Esophagus (tissue), 2 donors: ENCODE data around the gene PKP4. TPM values are rescaled to one million over a fixed set of nuclear protein-coding genes. Genes with fewer than 3 reads are reported as not detected.
A peak's percentile ranks its signal among the peaks of the same experiment; 100 is the strongest.

Source experiments
- H3K27ac ChIP-seq, 2 donors: one replicate each; pipeline ENCODE4 v1.5.1; 2013; ENCODE audit warnings: low read depth in 2 of 2, mild to moderate bottlenecking in 2 of 2, inconsistent platforms in 1 of 2, low read length in 1 of 2, moderate library complexity in 1 of 2
- H3K27me3 ChIP-seq, 2 donors: one replicate each; pipeline ENCODE4 v1.6.1; 2013; ENCODE audit warnings: low read length in 2 of 2, control low read depth in 1 of 2, mild to moderate bottlenecking in 1 of 2; ENCODE audit not compliant: insufficient read depth in 2 of 2, control insufficient read depth in 1 of 2
- H3K36me3 ChIP-seq, 2 donors: one replicate each; pipeline ENCODE4 v1.6.1; 2013; ENCODE audit warnings: low read length in 1 of 2; ENCODE audit not compliant: control insufficient read depth in 2 of 2, insufficient read depth in 2 of 2
- H3K4me1 ChIP-seq, 2 donors: one replicate each; pipeline ENCODE4 v1.6.1; 2013; ENCODE audit warnings: low read length in 1 of 2; ENCODE audit not compliant: control insufficient read depth in 2 of 2, insufficient read depth in 2 of 2
- H3K4me3 ChIP-seq, 2 donors: one replicate each; pipeline ENCODE4 v1.5.1; 2013; ENCODE audit warnings: low read length in 2 of 2, mild to moderate bottlenecking in 2 of 2, low read depth in 1 of 2, moderate library complexity in 1 of 2
- H3K9me3 ChIP-seq, 2 donors: one replicate each; pipeline ENCODE4 v1.6.1; 2013; ENCODE audit warnings: mild to moderate bottlenecking in 2 of 2, low read depth in 1 of 2, low read length in 1 of 2, moderate library complexity in 1 of 2; ENCODE audit not compliant: control insufficient read depth in 2 of 2, insufficient read depth in 1 of 2
- WGBS, 2 donors: extraction: QIAGEN DNeasy Blood & Tissue Kit; methylation state at CpG; one replicate each; pipeline ENCODE4 v1.1.7; 2013; 5-methylcytosine and 5-hydroxymethylcytosine counted together
- polyA plus RNA-seq, 2 donors: library from polyadenylated mRNA; stranded (reverse); fragments of 200-250 nt; gene quantifications; one replicate each; pipeline ENCODE4 v1.2.3, GENCODE V29; 2013
- donor health status: healthy with polysubstance abuse.
- donor health status: Bipolar disorder and iron deficiency.

Gene PKP4
- polyA plus RNA-seq, 2 donors: 21.5 to 25.8 TPM

DNA sequence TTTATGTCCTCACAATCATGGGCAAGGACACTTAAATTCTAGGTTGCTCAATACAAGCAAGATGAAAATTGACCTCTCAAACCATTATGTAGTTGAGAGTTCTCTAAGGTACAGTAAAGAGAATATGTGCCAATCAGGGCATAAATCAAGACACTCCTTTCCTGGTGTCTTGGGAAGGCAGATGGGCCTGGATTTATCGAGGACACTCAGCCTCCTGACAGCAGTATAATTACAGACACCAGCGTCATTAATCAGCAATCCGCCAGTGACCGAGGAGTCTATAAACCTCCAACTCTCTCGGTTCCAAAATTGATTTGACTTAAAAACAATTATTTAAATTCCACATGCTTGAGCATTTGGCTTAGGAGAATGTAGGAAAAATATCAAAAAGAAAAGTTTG, 262.7 kb downstream of the PKP4 start:
- H3K27ac ChIP-seq: no peak overlapping the region
- H3K4me3 ChIP-seq: no peak overlapping the region
- H3K4me1 ChIP-seq: peaks cover 2 to 17% of the 10 kb centered on the region in 2 donors
- 90 to 92% methylated on average over 5 of the region's 5 CpGs for WGBS, 2 donors
- peaks cover 0 to 1% of the 10 kb centered on the region in 2 donors for H3K9me3 ChIP-seq
- no peaks in the 10 kb centered on the region for H3K36me3 ChIP-seq
- H3K27me3 ChIP-seq: no peaks in the 10 kb centered on the region

DNA sequence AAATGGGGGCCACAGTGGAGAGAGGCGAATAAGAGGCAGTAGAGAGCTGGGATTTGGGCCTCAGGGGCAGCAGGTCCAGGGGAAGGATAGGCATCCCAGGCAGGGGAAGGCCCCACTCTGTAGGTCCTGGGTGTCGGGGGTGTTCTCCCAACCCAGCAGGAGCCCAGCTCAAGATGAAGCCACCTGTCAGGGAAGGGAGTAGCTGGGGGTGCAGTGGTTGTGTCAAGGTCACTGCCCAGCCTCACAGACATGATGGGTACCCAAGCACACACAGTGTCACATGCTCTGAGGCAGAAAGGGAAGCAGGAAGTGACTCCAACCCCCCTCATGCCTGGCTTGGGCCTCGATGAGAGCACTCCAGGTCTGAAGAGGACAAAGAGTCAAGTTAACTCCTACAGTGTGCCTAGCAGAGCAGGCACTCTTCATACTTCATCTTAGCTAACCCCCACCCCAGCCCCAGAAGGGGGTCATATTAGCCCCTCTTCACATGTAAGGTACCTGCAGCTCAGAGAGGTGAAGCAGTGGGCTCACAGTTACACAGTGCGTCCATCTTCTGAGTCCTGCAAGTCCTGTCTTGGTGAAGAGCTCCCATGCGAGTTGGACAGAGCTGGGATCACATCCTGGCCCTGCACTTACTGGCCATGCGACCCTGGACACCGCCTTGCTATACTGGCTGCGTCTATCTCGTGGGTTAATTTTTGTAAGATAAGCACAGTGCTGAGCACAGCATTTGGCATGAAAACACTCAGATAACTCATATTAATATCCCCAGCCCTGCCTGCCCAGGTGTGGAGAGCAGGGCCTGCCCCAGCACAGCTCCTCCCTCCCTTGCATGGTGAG, 265.7 kb downstream of the PKP4 start:
- Histone ChIP-seq H3K36me3 (no peaks in the 10 kb centered on the region), H3K9me3 (no peaks in the 10 kb centered on the region), H3K4me3 (no peak overlapping the region), H3K4me1 (peaks cover 13 to 35% of the 10 kb centered on the region in 2 donors), H3K27me3 (no peaks in the 10 kb centered on the region), H3K27ac (peak overlapping the region; percentile 90 to 93)
- 69 to 74% methylated on average over 9 of the region's 9 CpGs for WGBS, 2 donors

DNA sequence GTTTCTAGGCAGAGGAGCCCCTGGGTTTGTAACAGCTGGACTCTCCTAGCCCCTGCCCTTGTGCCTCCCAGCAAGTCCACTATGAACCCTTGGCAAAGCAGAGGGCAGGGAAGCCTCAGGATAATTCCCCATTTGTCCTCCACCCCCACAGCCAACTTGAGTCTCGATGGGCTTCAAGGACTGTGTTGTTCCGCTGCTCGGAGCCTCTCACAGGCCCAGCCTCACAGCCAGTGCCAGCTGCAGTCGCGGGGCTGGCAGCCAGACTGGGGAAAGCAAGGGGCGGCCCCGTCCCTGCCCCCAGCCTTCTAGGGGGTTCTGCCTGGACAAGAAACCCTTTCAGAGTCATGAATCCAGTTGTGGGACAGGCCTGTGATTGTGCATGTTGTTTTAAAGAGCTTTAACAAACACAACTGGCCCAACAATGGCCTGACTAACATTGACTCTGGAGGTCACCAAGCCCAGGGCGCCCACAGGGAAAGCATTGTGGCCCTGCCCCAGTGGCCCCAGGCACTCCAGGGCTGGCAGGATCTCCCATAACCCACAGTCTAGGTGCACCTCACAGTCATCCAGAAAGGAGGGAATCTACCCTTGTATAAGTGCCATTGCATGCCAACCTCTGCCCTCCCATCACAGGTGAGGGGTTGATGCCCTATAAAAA, 266.6 kb downstream of the PKP4 start:
- Histone ChIP-seq H3K4me1 (peaks cover 13 to 38% of the 10 kb centered on the region in 2 donors), H3K9me3 (no peaks in the 10 kb centered on the region), H3K27me3 (no peaks in the 10 kb centered on the region), H3K4me3 (no peak overlapping the region), H3K36me3 (no peaks in the 10 kb centered on the region), H3K27ac (peak overlapping the region; percentile 90 to 93)
- WGBS, 2 donors: 49 to 81% methylated on average over 8 of the region's 8 CpGs

DNA sequence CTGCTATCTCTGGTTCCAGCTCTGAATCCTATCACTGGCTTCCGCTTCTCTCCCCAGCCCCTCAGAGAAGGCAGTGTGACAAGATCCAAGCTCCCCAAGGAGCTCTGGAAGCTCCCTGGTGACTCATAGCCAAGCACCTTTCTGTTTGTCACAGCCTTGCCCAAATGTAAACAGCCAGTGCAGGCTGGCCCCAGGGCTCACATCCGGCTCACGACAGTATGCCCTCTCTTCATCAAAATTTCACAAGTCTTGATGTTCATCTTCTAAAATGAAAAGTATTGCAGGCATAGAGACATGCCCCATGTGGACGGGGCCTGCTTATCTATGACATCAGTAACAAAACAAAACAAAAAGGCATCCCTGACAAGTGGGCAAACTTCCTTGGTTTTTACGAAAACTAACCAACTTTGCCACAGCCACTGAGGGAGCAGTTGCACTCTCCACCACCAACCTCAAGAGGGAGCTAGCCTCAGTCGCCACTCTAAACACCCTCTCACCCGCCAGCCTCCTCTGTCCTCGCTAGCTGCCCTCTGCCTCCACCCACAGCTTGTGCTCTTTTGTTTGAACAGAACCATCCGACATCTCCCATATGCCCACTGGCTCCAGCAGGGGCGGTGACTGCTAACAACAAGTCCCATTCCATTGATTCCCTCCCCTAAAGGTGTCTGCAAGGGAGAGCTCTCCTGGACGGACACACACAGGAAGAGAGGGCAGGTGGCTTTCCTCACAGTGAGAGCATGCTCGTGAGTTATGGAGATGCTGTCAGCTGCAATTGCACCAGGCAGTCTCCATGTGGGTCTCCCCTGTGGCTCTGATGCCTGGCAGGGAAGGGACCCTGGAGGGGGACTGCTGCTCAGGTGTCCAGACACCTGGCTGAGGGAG, 267.4 kb downstream of the PKP4 start:
- 50 to 62% methylated on average over 12 of the region's 12 CpGs for WGBS, 2 donors
- H3K4me3 ChIP-seq: no peak overlapping the region
- H3K9me3 ChIP-seq: no peaks in the 10 kb centered on the region
- no peaks in the 10 kb centered on the region for H3K36me3 ChIP-seq
- peak overlapping the region; percentile 90 to 93 for H3K27ac ChIP-seq
- no peaks in the 10 kb centered on the region for H3K27me3 ChIP-seq
- H3K4me1 ChIP-seq: peaks cover 13 to 38% of the 10 kb centered on the region in 2 donors

DNA sequence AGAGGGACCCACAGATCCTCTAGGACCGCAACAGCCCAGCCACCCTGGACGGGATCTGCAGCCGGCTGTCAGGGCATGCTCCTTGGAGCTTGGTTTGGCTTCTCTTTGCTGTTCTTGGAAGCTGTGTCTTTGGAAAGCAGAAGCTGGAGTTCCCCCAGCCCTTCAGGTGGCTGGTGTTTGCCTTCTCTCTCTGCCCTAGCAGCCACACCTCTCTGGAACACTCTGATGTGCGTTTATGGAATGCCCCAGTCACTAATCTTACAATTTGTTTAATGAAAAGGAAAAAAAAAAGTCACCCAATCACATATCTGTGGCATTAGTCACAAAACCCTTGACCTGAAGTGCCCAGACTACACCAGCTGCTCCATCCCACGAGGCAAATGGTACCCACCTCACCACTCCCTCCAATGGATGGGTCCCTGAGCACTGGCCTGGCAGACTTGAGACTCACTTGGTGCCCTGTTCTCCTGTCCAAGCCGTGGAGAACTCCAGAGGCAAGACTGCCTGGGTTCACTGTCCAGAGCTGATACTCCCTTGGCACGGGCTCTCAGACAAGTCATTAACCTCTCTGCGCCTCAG, 268.1 kb downstream of the PKP4 start:
- no peaks in the 10 kb centered on the region for H3K27me3 ChIP-seq
- H3K4me1 ChIP-seq: peaks cover 13 to 38% of the 10 kb centered on the region in 2 donors
- H3K36me3 ChIP-seq: no peaks in the 10 kb centered on the region
- 28 to 40% methylated on average over 8 of the region's 8 CpGs for WGBS, 2 donors
- H3K9me3 ChIP-seq: no peaks in the 10 kb centered on the region
- no peak overlapping the region for H3K4me3 ChIP-seq
- H3K27ac ChIP-seq: peak overlapping the region; percentile 90 to 93

DNA sequence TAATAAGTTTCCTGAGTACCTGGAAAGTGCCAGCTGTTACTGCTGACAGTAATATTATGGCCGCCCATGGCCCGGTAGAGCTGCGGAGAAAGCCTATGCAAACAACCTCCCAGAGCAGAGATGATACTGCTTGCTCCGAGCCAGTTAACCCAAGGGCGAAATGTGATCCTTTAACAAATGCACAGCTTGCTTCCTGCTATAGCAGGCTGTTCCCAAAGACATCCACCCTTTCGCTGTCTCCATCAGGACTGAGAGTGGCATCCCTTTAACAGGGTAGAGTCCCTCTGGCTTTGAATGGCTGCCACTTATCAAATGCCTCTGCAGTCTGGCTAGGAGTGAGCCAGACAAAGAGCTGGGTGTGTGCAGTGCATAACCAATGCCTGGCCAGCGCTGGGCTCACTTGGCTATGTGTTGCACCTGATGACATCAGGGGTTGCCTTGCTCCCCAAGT, 268.7 kb downstream of the PKP4 start:
- Histone ChIP-seq H3K27ac (peak overlapping the region; percentile 90 to 93), H3K36me3 (no peaks in the 10 kb centered on the region), H3K27me3 (no peaks in the 10 kb centered on the region), H3K4me1 (peaks cover 15 to 44% of the 10 kb centered on the region in 2 donors), H3K9me3 (no peaks in the 10 kb centered on the region), H3K4me3 (no peak overlapping the region)
- 46 to 54% methylated on average over 7 of the region's 7 CpGs for WGBS, 2 donors

DNA sequence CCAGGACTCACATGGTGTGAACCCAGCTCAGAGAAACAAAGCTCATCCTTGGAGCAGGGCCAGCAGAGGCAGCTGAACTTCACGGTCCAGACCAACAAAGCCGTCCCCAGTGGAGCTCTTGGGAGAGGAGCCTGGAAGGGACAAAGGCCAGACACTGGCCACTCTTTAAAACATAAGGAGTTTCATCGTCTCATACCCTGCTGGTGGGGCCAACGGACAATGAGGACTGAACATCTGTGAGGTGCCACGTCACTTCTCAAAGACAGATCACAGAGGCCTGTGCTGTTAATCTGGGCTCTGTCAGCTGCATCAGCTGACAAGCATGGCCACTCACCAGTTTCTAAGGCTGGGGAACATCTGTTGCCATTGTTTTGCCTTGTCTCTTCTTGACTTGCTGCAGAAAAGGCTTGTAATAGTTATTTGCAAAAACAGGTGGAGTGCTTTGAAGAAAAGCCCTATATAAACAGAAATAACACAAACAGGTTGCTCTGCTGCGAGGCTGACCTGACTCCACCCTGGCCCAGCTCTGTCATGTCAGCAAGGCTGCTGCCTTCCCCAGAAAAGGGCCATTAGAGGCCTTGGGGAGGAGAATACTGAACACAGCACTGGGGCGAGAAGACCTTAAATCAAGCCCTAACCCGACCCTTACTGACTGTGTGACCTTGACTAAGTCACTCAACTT, 270.3 kb downstream of the PKP4 start:
- WGBS, 2 donors: 57 to 63% methylated on average over 8 of the region's 8 CpGs
- H3K9me3 ChIP-seq: no peaks in the 10 kb centered on the region
- H3K4me3 ChIP-seq: no peak overlapping the region
- H3K4me1 ChIP-seq: peaks cover 18 to 48% of the 10 kb centered on the region in 2 donors
- H3K27me3 ChIP-seq: no peaks in the 10 kb centered on the region
- no peaks in the 10 kb centered on the region for H3K36me3 ChIP-seq
- peak overlapping the region; percentile 90 to 93 for H3K27ac ChIP-seq

DNA sequence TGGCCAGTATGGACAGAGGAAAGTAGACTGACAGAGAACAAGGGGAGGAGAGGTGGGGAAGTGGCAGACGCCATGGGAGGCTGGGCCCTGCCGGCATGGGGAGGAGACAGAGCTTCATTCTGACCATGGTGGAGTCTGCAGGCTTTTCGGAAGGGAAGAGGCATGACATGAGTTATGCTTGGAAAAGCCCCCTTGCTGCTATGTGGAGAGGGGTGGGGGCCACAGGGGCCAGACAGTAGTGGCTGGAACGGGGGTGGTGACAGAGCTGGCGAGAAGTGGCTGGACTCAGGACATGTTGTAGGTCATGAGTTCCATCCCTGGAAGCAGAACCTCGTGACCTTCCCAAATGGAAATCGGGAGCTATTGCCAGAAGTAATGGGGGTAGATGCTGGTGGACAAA, 271.7 kb downstream of the PKP4 start:
- H3K4me3 ChIP-seq: no peak overlapping the region
- no peak overlapping the region for H3K27ac ChIP-seq
- H3K27me3 ChIP-seq: no peaks in the 10 kb centered on the region
- peaks cover 16 to 38% of the 10 kb centered on the region in 2 donors for H3K4me1 ChIP-seq
- H3K9me3 ChIP-seq: no peaks in the 10 kb centered on the region
- WGBS, 2 donors: 85% methylated on average over 7 of the region's 7 CpGs
- H3K36me3 ChIP-seq: no peaks in the 10 kb centered on the region
